Vagina (tissue), 2 donors: ENCODE measurements around the gene TRPV3. TPM values are rescaled to one million over a fixed set of nuclear protein-coding genes. Genes with fewer than 3 reads are reported as not detected.

Experiments
- DNase-seq, 2 donors: peaks; one replicate each; pipeline ENCODE4 v3.0.0-alpha.2; 2017; ENCODE audit errors: extremely low spot score in 2 of 2
- H3K27ac ChIP-seq: fragments of 200-600 bp; sonication (generic); one replicate; pipeline ENCODE4 v1.5.1; 2019
- H3K27me3 ChIP-seq: fragments of 200-600 bp; sonication (generic); one replicate; pipeline ENCODE4 v1.5.1; 2019
- H3K36me3 ChIP-seq, 2 donors: fragments of 200-600 bp; sonication (generic); one replicate each; pipeline ENCODE4 v1.5.1; 2017 to 2019
- H3K4me1 ChIP-seq: fragments of 200-600 bp; sonication (generic); one replicate; pipeline ENCODE4 v1.5.1; 2019
- H3K4me3 ChIP-seq, 2 donors: fragments of 200-600 bp; sonication (generic); 1 replicate in 1 of 2; 2 replicates in 1 of 2; pipeline ENCODE4 v1.5.1; 2016 to 2019
- H3K9me3 ChIP-seq: fragments of 200-600 bp; sonication (generic); one replicate; pipeline ENCODE4 v1.5.1; 2019
- POLR2A ChIP-seq, 2 donors: fragments of 450-650 bp; IDR thresholded peaks; one replicate each; pipeline ENCODE4 v1.6.1; 2017; ENCODE audit warnings: antibody characterized with exemption in 2 of 2, mild to moderate bottlenecking in 2 of 2, moderate library complexity in 2 of 2
- POLR2AphosphoS5 ChIP-seq, 2 donors: sonication (generic); formaldehyde crosslinking; IDR thresholded peaks; one replicate each; pipeline ENCODE4 v1.9.0; 2017; ENCODE audit warnings: antibody characterized with exemption in 2 of 2, mild to moderate bottlenecking in 2 of 2, low read depth in 1 of 2; ENCODE audit not compliant: insufficient read depth in 1 of 2
- intact Hi-C: fragments of 100-400 bp; cut with DNase I; formaldehyde crosslinking; loops from one replicate; pipeline ENCODE4 v1.15.1; 2023
- total RNA-seq: library from RNA; depleted of rRNA; stranded (reverse); fragments of >200 nt; gene quantifications from one replicate; pipeline ENCODE4 v1.2.3, GENCODE V29; 2016
- TF ChIP-seq, protein P1 (sequence below), 3 experiments: fragments of 450-650 bp in 2 of 3; fragments of 200-600 bp in 1 of 3; sonication (generic) in 1 of 3; IDR thresholded peaks; one replicate each; pipeline ENCODE4 v1.5.1; 2017 to 2019; ENCODE audit warnings: antibody characterized with exemption in 3 of 3, mild to moderate bottlenecking in 2 of 3, moderate library complexity in 2 of 3

Gene TRPV3
- total RNA-seq, 1 donor from 2014 or later = 3.2 TPM

DNA sequence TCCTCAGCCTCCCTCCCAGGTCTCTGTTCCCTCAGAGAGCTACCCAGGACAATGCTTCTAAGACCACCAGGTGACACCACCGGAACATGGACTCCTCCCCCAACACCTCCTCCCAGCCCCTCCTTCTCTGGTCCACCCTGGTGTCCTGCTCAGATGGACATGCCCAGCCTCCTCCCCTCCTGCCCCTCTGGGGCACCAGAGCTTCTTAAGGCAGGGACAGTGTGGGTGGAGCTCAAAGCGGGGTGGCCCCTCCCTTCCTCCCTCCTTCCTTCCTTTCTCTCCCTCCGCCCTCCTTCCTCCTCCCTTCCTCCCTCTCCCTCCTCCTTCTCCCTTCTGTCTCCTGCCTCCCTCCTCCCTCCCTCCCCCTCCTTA, 22.7 kb downstream of the TRPV3 start:
- H3K4me3 ChIP-seq = no peak overlapping the region
- intact Hi-C loops = no loop called here
- H3K27me3 ChIP-seq = no peaks in the 10 kb centered on the region
- TF ChIP-seq POLR2AphosphoS5 (IDR thresholded peaks at IDR 0.05; ENCODE audit: insufficient read depth in 1 of 2, low read depth in 1 of 2) (no peak), POLR2A (IDR thresholded peaks at IDR 0.05) (no peak)
- TF ChIP-seq, protein P1, sequence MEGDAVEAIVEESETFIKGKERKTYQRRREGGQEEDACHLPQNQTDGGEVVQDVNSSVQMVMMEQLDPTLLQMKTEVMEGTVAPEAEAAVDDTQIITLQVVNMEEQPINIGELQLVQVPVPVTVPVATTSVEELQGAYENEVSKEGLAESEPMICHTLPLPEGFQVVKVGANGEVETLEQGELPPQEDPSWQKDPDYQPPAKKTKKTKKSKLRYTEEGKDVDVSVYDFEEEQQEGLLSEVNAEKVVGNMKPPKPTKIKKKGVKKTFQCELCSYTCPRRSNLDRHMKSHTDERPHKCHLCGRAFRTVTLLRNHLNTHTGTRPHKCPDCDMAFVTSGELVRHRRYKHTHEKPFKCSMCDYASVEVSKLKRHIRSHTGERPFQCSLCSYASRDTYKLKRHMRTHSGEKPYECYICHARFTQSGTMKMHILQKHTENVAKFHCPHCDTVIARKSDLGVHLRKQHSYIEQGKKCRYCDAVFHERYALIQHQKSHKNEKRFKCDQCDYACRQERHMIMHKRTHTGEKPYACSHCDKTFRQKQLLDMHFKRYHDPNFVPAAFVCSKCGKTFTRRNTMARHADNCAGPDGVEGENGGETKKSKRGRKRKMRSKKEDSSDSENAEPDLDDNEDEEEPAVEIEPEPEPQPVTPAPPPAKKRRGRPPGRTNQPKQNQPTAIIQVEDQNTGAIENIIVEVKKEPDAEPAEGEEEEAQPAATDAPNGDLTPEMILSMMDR (IDR thresholded peaks at IDR 0.05) = no peak
- no peaks in the 10 kb centered on the region for H3K9me3 ChIP-seq
- no peaks in the 10 kb centered on the region for H3K36me3 ChIP-seq
- no peaks in the 10 kb centered on the region for H3K4me1 ChIP-seq
- H3K27ac ChIP-seq = peak overlapping the region; percentile 84
- DNase-seq = no peak

DNA sequence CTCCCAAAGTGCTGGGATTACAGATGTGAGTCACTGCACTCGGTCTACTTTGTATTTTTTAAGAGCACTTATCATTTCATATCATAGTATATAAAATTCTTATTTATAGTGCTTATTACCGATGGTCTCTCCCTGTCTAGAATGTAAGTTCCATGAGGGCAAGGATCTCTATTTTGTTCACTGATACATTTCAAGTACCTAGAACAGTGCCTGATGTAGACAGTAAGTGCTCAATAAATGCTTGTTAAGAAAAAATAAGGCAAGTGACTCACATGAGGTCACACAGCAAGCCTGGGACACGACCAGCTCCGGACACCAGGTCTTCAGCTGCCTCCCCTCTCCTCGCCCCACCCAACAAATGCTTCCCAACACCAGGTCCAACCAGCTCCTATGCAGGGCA, 23.9 kb downstream of the TRPV3 start:
- Histone ChIP-seq H3K4me1 (no peaks in the 10 kb centered on the region), H3K36me3 (no peaks in the 10 kb centered on the region), H3K9me3 (no peaks in the 10 kb centered on the region), H3K27ac (no peak overlapping the region), H3K27me3 (no peaks in the 10 kb centered on the region), H3K4me3 (no peak overlapping the region)
- TF ChIP-seq POLR2AphosphoS5 (IDR thresholded peaks at IDR 0.05; ENCODE audit: insufficient read depth in 1 of 2, low read depth in 1 of 2) (no peak), POLR2A (IDR thresholded peaks at IDR 0.05) (no peak)
- TF ChIP-seq, protein P1 (IDR thresholded peaks at IDR 0.05) = no peak
- DNase-seq = no peak
- intact Hi-C loops = no loop called here

GRCh38 chr17:3532859-3533142, 24.8 kb downstream of the TRPV3 start:
- intact Hi-C loops = no loop called here

DNA sequence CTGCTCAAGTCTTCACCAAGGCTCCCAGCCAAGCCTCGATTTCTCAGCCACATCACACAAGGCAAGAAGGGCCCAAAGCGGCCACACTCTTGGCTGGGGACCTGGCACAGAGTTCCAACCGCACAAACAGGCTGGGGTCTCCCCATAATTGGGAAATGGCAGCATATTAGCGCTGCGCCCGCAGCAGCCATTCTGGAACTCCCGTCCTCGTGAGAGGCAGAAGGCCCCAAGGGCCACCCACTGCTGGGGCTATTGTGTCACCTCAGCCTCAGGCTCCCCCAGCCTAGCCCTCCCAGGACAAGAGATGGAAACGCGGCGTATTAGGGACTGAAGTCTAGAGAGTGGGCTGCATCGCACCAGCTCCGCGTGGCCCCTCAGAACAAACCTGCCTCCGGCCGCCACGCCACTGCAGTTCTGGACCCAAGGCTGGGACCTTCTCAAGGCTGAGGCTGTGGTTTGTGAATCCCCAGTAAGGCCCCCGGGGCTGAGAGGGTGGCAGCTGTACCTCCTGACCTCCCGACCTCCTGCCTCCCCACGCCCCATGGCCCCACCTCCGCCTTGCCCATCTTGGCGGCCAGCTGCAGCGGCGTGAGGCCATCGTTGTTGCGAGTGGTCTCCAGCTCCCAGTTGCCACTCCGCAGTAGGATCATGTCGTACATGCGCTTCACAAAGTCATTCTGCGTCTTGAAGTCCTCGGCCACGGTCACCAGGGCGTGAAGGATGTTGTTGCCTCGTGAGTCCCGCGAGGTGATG, 25.3 kb downstream of the TRPV3 start:
- Histone ChIP-seq H3K4me1 (no peaks in the 10 kb centered on the region), H3K27ac (no peak overlapping the region), H3K9me3 (no peaks in the 10 kb centered on the region), H3K36me3 (no peaks in the 10 kb centered on the region), H3K27me3 (no peaks in the 10 kb centered on the region), H3K4me3 (no peak overlapping the region)
- DNase-seq = no peak
- intact Hi-C loops = no loop called here
- no peak for TF ChIP-seq POLR2A (IDR thresholded peaks at IDR 0.05)

More at GRCh38 chr17:3532859-3533142, 24.8 kb downstream of the TRPV3 start:
- TF ChIP-seq POLR2A (IDR thresholded peaks at IDR 0.05) (no peak), POLR2AphosphoS5 (IDR thresholded peaks at IDR 0.05; ENCODE audit: insufficient read depth in 1 of 2, low read depth in 1 of 2) (no peak)
- TF ChIP-seq, protein P1 (IDR thresholded peaks at IDR 0.05) = no peak
- Histone ChIP-seq H3K4me1 (no peaks in the 10 kb centered on the region), H3K27ac (no peak overlapping the region), H3K9me3 (no peaks in the 10 kb centered on the region), H3K36me3 (no peaks in the 10 kb centered on the region), H3K27me3 (no peaks in the 10 kb centered on the region), H3K4me3 (no peak overlapping the region)
- no peak for DNase-seq

- TF ChIP-seq POLR2AphosphoS5 (IDR thresholded peaks at IDR 0.05; ENCODE audit: insufficient read depth in 1 of 2, low read depth in 1 of 2) (no peak), POLR2A (IDR thresholded peaks at IDR 0.05) (no peak)
- DNase-seq = no peak
- no peak overlapping the region for H3K4me3 ChIP-seq
- H3K27ac ChIP-seq = no peak overlapping the region
- intact Hi-C loops = no loop called here
- H3K9me3 ChIP-seq = no peaks in the 10 kb centered on the region
- H3K36me3 ChIP-seq = no peaks in the 10 kb centered on the region
- no peaks in the 10 kb centered on the region for H3K4me1 ChIP-seq
- no peaks in the 10 kb centered on the region for H3K27me3 ChIP-seq
Observed at GRCh38 chr17:3531266-3532101, 26.1 kb downstream of the TRPV3 start.
